Stimulated activated CD8-positive, alpha-beta memory T cell treated with anti-CD3 and anti-CD28 coated beads, Interleukin-15, amount 100 ng/mL, for 48 hours (primary cell): ENCODE data around the gene CCDC28B.

ENCODE experiments used
- DNase-seq, 2 donors: peaks; one replicate each; pipeline ENCODE4 v3.0.0-alpha.2; 2020; ENCODE audit warnings: low read depth in 2 of 2

CCDC28B gene

DNA sequence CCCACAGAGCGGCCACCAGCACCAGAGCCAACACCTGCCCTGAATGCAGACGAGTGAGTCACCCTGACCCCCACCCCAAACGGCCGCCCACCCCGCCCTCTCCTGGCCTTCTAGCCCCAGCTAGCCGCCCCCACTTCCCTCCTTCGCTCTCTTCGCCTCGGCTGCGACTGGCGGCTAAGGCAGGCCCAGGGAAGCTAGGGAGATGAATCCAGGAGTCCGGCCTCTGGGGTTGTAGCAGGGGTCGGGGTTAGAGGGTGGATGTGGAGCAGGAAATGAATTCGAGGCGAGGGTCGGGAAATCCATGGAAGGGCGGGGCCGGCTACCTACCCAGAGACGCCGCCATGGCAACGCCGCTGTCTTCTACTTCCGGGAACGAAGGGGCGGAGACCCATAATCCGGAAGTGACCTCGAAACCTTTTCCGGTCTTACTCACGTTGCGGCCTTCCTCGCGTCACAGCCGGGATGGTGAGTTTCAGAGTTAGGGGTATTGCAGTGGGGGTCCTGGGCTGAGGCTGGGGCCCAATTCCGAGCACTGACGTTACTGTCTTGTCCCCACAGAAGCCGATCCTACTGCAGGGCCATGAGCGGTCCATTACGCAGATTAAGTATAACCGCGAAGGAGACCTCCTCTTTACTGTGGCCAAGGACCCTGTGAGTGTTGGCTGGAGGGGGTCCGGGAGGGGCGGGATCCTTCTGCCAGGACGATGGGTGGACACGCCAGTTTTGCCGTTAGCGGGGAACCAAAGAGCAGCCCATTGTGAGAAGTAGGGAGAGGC, 21.8 kb downstream of the CCDC28B start, which contains the start of the genes EIF3I and TMEM234:
Gene EIF3I, plus strand, starts transcription at position 428 of the 776 bp plus-strand sequence. Its CDS starts 35 bp downstream, at position 463.
Gene TMEM234, minus strand, starts transcription at position 374 of the 776 bp plus-strand sequence. Its CDS starts 31 bp downstream, at position 343.
- DNase-seq, result peak; percentile 84 to 87

DNA sequence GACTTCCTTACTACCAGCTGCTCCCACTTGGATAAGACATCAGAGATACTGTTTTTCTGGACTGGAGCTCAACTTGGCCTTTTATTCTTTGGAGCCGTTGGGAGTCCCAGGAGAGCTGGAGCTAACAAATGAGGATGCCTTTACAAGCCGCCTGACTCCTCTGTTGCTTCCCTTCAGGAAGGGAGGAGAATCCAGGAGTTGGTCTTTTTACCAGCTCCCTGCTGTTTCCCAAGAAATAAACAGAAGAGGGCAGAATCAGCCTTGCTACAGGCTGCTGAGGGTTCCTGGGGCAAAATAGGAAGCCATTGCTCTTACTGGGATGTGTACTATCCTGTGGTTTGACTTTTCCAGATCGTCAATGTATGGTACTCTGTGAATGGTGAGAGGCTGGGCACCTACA, 23.3 kb downstream of the CCDC28B start:
- no peak for DNase-seq

- DNase-seq, result no peak
Observed at GRCh38 chr1:32224285-32224684, 23.9 kb downstream of the CCDC28B start.

DNA sequence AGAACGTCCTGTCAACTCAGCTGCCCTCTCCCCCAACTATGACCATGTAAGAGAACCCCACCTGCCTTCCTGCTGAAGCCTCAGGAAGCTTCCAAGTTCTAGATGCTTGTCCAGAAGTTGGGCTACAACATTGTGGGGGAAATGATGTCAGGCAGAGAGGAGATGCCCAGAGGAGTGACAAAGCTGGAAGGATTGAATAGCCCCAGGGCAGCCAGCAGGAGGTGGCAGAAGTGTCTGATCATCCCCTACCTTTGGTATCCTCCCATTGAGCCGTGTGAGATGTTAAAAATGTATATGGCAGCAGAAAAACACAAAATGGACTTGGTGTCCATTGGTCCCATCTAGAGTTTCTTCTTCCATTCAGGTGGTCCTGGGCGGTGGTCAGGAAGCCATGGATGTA, 28.4 kb downstream of the CCDC28B start:
- no peak for DNase-seq

DNA sequence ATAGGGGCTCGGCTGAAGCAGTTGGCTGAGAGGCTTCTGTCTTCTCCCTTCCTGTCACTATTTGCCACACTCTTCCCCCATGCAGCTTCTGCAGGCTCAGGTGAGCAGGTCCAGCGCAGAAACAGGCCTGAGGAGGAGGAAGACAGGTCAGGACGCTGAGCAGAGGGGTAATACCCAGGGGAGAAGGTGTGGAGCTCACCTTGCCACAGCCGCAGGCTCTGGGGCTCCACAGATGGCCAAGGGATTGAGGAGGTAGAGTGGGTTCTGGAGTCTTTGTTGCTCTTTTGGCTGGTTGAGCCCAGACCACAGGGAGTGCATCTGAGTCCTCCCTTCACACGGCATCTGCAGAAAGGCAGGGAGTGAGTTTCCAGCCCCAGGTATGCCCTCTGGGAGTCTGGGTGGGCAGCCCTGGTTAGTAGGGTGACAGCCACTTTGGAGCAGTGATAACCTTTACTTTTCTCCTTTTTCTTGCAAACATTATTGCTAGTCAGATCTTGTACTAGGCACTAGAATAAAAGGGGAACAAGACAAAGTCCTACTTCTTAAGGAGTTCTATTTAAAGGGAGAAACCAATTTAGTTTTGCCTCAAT, 31.5 kb downstream of the CCDC28B start:
- DNase-seq, result no peak

DNA sequence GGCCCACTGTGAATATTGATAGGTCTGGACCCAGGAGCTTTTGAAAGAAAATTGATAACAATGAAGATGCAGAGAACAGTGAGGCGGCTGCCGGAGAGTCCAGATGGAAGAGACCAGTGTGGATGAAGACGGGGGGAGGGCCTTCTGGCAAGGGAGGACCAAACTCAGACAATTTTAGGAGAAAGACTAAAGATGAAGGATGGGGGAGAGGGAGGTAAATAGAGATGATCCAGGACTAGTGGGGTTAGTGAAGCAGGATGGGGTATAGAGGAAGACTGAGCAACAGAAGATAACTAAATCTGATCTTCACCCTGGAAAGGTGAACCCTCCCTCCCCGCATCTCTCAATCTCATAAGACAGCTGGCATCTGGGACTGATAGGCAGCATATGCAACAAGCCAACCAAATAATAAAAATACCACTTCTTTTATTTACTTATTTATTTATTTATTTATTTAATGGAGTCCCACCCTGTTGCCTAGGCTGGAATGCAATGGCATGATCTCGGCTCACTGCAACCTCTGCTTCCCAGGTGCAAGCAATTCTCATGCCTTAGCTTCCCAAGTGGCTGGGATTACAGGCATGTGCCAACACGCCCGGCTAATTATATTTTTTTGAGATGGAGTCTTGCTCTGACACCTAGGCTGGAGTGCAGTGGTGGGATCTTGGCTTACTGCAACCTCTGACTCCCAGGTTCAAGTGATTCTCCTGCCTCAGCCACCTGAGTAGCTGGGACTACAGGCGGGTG, 32.3 kb downstream of the CCDC28B start:
- no peak for DNase-seq

- no peak for DNase-seq
Observed at GRCh38 chr1:32234792-32235191, 34.4 kb downstream of the CCDC28B start.

- no peak for DNase-seq
Observed at GRCh38 chr1:32239337-32239736, 38.9 kb downstream of the CCDC28B start.

GRCh38 chr1:32239790-32240139, 39.4 kb downstream of the CCDC28B start:
- no peak for DNase-seq

DNA sequence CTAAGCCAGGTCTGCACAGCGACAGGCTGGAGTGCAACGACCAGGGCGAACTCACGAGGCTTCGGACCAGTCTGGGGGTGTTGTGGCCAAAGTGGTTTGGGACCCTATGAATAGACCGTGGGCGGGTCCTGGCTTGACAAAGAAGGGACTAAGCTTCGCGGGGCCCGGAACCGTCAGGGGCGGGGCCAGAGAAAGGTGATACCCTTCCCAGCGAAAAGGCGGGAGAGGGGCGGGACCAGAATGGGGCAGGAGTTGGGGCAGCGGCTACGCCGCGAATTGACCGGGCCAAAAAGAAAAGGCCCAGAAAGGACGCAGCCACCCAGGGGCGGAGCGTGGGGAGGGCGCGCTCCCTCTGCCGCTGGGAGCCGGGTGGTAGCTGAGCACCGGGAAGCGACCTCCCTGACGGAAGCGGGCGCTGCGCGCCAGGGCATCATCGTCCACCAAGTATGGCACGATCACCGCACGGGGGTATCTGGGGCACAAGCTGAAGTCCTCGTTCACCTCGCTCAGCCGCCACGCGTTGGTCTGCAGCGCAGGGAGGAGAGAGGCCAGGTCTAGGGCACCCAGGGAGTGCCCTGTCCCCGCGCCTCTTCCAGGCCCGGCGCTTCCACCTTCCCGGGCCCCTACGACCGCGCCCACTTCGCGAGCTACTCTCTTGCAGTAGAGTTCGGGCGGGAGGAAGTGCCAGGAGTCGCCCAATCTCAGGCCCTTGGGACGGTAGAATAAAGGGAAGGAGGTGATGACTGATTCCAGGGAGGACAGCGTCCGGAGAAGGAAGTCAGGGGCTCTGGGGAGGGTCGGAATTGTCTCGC, 40.0 kb downstream of the CCDC28B start:
- DNase-seq, result no peak

DNA sequence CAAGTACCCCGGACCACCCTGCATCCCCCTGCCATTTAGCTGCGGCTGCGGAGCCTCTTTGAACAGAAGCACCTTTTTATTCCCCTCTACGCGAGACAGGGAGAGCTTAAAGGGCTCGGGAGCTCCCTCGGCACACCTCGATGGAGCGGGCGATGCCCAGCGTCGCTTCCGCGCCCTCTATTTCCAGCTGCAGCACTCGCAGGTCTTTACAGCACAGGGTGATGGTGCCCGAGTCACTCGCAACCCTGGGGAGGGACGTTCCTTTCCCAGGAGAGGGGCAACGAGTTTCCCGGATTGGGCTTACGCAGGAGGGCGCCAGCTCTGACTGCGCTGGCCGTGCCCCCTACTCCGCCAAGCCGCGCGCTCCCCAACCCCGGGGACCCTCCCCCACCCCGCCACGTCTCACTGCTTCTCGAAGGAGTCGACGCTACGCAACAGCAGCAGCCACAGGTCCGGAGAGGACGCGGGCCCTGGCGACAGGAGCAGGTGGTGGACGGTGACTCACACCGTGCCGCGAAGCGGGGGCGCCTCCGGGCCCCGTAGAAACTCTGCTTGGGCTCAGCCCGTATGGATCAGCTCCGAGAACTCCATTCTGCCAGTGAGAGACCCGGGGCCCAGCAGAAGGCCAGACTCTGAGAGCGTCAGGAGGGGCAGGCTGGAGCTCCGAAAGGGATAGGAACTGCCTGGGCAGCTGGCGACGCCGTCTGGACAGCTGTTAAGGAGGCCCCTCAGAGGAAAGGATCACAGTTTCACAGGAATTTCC, 40.8 kb downstream of the CCDC28B start:
- no peak for DNase-seq

- DNase-seq, result no peak
Observed at GRCh38 chr1:32242341-32242851, 42.0 kb downstream of the CCDC28B start.

GRCh38 chr1:32246888-32247273, 46.5 kb downstream of the CCDC28B start, which contains the start of gene FAM167B:
Gene FAM167B (plus strand): TSS chr1:32247222. CDS start chr1:32247422, 200 bp downstream.
- no peak for DNase-seq

DNA sequence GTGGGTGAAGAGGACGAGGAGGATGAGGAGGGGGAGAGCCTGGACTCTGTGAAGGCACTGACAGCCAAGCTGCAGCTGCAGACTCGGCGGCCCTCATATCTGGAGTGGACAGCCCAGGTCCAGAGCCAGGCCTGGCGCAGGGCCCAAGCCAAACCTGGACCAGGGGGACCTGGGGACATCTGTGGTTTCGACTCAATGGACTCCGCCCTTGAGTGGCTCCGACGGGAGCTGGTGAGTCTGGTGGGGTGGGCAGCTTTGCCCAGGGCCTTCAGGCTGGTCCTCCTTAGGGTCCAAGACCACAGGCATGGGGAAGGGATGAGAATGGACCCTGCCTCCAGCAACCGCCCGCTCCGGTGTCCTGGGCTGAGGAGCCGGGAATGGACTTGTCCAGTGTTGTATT, 47.1 kb downstream of the CCDC28B start:
- no peak for DNase-seq

- peak; percentile 76 for DNase-seq
Observed at GRCh38 chr1:32247983-32248889, 47.8 kb downstream of the CCDC28B start.

DNA sequence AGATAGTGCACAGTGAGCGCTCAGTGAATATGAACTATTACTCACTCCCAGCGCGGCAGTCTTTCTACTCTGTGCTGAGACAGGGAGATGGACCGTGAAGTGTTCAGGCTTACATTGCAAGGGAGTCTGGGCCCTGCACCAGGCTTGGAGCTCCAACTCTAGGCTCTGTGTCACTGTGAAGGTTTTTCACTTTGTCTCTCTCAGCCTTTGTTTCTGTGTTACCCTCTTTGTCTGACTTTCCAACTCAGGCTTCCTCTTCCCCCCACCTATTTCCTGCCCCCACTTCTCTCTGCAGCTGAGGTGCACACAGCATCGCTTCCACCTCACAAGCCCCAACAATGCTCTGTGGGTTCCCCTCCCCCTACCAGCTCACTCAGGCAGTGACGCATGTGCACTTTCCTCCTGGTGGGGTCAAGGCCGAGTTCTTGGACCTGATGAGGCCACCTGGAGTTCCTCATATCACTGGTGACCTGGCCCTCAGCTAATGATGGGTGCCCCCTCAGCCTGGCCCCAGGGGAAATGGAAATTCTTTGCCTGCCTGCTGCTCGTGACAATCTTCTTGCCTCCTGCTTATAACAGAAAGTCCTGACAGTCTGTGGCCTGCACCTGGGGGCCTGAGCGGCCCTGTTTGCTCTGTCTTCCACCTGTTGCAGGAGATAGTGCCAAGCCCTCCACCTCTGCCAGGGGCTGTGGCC, 49.6 kb downstream of the CCDC28B start:
- DNase-seq, result peak; percentile 75 to 76

DNA sequence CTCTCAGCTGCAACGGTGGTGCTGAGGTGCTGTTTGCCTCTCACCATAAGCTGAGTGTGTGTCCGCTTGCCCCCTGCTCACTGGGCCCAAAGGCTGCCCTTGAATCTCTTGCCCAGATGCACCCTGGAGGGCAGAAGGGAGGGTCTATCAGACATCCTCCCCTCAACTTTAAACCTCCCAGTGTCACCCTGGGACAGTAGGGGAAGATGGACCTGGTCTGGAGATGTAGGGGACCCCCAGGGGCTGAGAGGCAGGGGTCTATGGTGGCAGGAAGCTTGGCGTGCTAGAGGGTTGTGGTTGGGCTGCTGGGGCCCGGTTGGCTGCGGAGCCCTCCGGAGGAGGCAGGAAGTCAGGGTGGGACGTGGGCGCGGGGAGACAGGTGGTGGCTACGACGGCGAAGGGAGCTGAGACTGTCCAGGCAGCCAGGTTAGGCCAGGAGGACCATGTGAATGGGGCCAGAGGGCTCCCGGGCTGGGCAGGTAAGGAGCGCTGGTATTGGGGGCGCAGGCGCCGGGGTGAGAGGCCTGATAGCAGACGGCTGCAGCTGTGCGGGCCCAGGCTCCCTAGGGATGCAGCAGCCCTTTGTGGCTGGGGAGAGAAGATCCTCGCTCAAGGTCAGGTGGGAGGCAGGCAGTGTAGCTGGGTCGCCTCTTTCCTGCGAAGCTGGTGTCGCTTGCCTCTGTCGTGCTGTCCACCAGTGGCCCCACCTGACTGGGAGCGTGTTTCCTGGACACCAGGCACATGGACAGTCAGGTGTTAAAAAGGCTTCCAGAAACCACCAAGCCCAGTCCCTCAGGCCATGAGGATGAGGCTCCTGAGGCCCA, 50.7 kb downstream of the CCDC28B start, which contains the start of gene LCK:
Gene LCK, plus strand, starts transcription at position 373 of the 824 bp plus-strand sequence. CDS start 23,065 bp downstream, outside the sequence.
- DNase-seq, result peak in 1 of 2 donors; percentile 71
